Lower lobe of right lung (tissue), 2 donors: ENCODE results near the gene AQP12B. TPM values are rescaled to one million over a fixed set of nuclear protein-coding genes. Genes with fewer than 3 reads are reported as not detected.

ENCODE experiments used
- ATAC-seq, 2 donors: fragments of 200-7000 bp; cut with Tn5 transposase; one replicate each; pipeline ENCODE4 v1.9.1; 2020 to 2022; ENCODE audit warnings: mild to moderate bottlenecking in 2 of 2, moderate library complexity in 2 of 2
- DNase-seq: peaks from one replicate; pipeline ENCODE4 v3.0.0-alpha.2; 2020
- H3K27ac ChIP-seq: fragments of 200-600 bp; one replicate; pipeline ENCODE4 v1.8.0; 2022
- H3K27me3 ChIP-seq: fragments of 200-600 bp; one replicate; pipeline ENCODE4 v1.8.0; 2022; ENCODE audit warnings: low read depth
- H3K36me3 ChIP-seq: fragments of 200-600 bp; one replicate; pipeline ENCODE4 v1.8.0; 2022; ENCODE audit warnings: mild to moderate bottlenecking
- H3K4me1 ChIP-seq: fragments of 200-600 bp; one replicate; pipeline ENCODE4 v1.8.0; 2022
- H3K4me3 ChIP-seq: fragments of 200-600 bp; one replicate; pipeline ENCODE4 v1.8.0; 2022; ENCODE audit warnings: mild to moderate bottlenecking
- H3K9me3 ChIP-seq: fragments of 200-600 bp; one replicate; pipeline ENCODE4 v1.8.0; 2022
- CTCF ChIP-seq: fragments of 200-600 bp; IDR thresholded peaks from one replicate; pipeline ENCODE4 v1.8.0; 2022; ENCODE audit warnings: antibody characterized with exemption, mild to moderate bottlenecking
- intact Hi-C: fragments of 100-400 bp; cut with DNase I; formaldehyde crosslinking; loops from one replicate; pipeline ENCODE4 v1.11.0; 2022
- total RNA-seq: library from RNA; stranded (reverse); fragmentation: NEBNext Ultra II Directional; extraction: Animal tissue kit (Norgen Biotek cat#: 25700); gene quantifications from one replicate; pipeline ENCODE4 v1.2.1, GENCODE V29; 2021
- donor health status: DM: no; HTN: yes; CAD: no; lungs with severe emphysema.

AQP12B gene
- total RNA-seq, 1 donor from 2014 or later: not detected

- DNase-seq: no peak
- ATAC-seq: no peak
- H3K4me3 ChIP-seq: no peak overlapping the region
- TF ChIP-seq CTCF: no peak
- intact Hi-C loops: no loop called here
- no peaks in the 10 kb centered on the region for H3K36me3 ChIP-seq
- H3K4me1 ChIP-seq: no peaks in the 10 kb centered on the region
- H3K9me3 ChIP-seq: no peaks in the 10 kb centered on the region
- H3K27ac ChIP-seq: no peak overlapping the region
- H3K27me3 ChIP-seq: peaks cover 8% of the 10 kb centered on the region
These were observed 34.5 kb upstream of the AQP12B start for GRCh38 chr2:240717181-240717641.

- DNase-seq (no peak), ATAC-seq (no peak)
- H3K4me1 ChIP-seq: no peaks in the 10 kb centered on the region
- peaks cover 8% of the 10 kb centered on the region for H3K27me3 ChIP-seq
- no peak for TF ChIP-seq CTCF
- no peak overlapping the region for H3K4me3 ChIP-seq
- no peaks in the 10 kb centered on the region for H3K9me3 ChIP-seq
- intact Hi-C loops: no loop called here
- no peak overlapping the region for H3K27ac ChIP-seq
- H3K36me3 ChIP-seq: no peaks in the 10 kb centered on the region
These were observed 33.6 kb upstream of the AQP12B start for GRCh38 chr2:240716130-240716798.

GRCh38 chr2:240714747-240715725 is 32.4 kb upstream of the AQP12B start:
- ATAC-seq: no peak
- no peaks in the 10 kb centered on the region for H3K36me3 ChIP-seq
- H3K4me1 ChIP-seq: no peaks in the 10 kb centered on the region
- no peak overlapping the region for H3K4me3 ChIP-seq
- no peak for TF ChIP-seq CTCF
- intact Hi-C loops: no loop called here
- no peak for DNase-seq
- no peaks in the 10 kb centered on the region for H3K9me3 ChIP-seq
- H3K27ac ChIP-seq: no peak overlapping the region
- peaks cover 8% of the 10 kb centered on the region for H3K27me3 ChIP-seq

- DNase-seq: no peak
- Histone ChIP-seq H3K27me3 (peaks cover 14% of the 10 kb centered on the region), H3K4me3 (no peak overlapping the region), H3K27ac (no peak overlapping the region), H3K4me1 (no peaks in the 10 kb centered on the region), H3K9me3 (no peaks in the 10 kb centered on the region), H3K36me3 (no peaks in the 10 kb centered on the region)
- no peak for TF ChIP-seq CTCF
- ATAC-seq: no peak
- intact Hi-C loops: no loop called here
These were observed 31.5 kb upstream of the AQP12B start for GRCh38 chr2:240713928-240714746.
